ENCODE measurements around the gene ZNF248.
"Not testable (repeated sequence)": the region's sequence is repeated elsewhere in the genome, so short reads cannot be mapped to it uniquely, and the experiment has no call there.

Gene ZNF248

GRCh38 chr10:37765216-37765615 is 92.2 kb downstream of the ZNF248 start:
- no peaks in the 10 kb centered on the region for H3K27me3 ChIP-seq (ENCODE audit: control insufficient read depth, insufficient read depth, low read length)
- no peak overlapping the region for H3K4me3 ChIP-seq (ENCODE audit: low read depth, low read length)
- H3K9ac ChIP-seq (ENCODE audit: low read depth, low read length) = no peak overlapping the region
- no peaks in the 10 kb centered on the region for H3K36me3 ChIP-seq (ENCODE audit: control insufficient read depth, insufficient read depth, low read length)
- peaks cover 9% of the 10 kb centered on the region for H3K9me3 ChIP-seq (ENCODE audit: control insufficient read depth, insufficient read depth, low read length)
- no peaks in the 10 kb centered on the region for H3K4me1 ChIP-seq (ENCODE audit: control insufficient read depth, insufficient read depth, low read length)

GRCh38 chr10:37763132-37763531 is 94.3 kb downstream of the ZNF248 start:
- no peaks in the 10 kb centered on the region for H3K27me3 ChIP-seq (ENCODE audit: control insufficient read depth, insufficient read depth, low read length)
- no peaks in the 10 kb centered on the region for H3K36me3 ChIP-seq (ENCODE audit: control insufficient read depth, insufficient read depth, low read length)
- H3K9ac ChIP-seq (ENCODE audit: low read depth, low read length) = no peak overlapping the region
- H3K4me1 ChIP-seq (ENCODE audit: control insufficient read depth, insufficient read depth, low read length) = no peaks in the 10 kb centered on the region
- no peak overlapping the region for H3K4me3 ChIP-seq (ENCODE audit: low read depth, low read length)
- H3K9me3 ChIP-seq (ENCODE audit: control insufficient read depth, insufficient read depth, low read length) = peaks cover 20% of the 10 kb centered on the region

- H3K9ac ChIP-seq (ENCODE audit: low read depth, low read length) = no peak overlapping the region
- no peaks in the 10 kb centered on the region for H3K27me3 ChIP-seq (ENCODE audit: control insufficient read depth, insufficient read depth, low read length)
- H3K36me3 ChIP-seq (ENCODE audit: control insufficient read depth, insufficient read depth, low read length) = no peaks in the 10 kb centered on the region
- H3K9me3 ChIP-seq (ENCODE audit: control insufficient read depth, insufficient read depth, low read length) = peaks cover 23% of the 10 kb centered on the region
- H3K4me3 ChIP-seq (ENCODE audit: low read depth, low read length) = no peak overlapping the region
- no peaks in the 10 kb centered on the region for H3K4me1 ChIP-seq (ENCODE audit: control insufficient read depth, insufficient read depth, low read length)
These were observed 95.1 kb downstream of the ZNF248 start for GRCh38 chr10:37762287-37762686.

GRCh38 chr10:37760817-37761216 is 96.6 kb downstream of the ZNF248 start:
- Histone ChIP-seq H3K36me3 (ENCODE audit: control insufficient read depth, insufficient read depth, low read length) (no peaks in the 10 kb centered on the region), H3K27me3 (ENCODE audit: control insufficient read depth, insufficient read depth, low read length) (no peaks in the 10 kb centered on the region), H3K4me3 (ENCODE audit: low read depth, low read length) (no peak overlapping the region), H3K9ac (ENCODE audit: low read depth, low read length) (no peak overlapping the region), H3K4me1 (ENCODE audit: control insufficient read depth, insufficient read depth, low read length) (no peaks in the 10 kb centered on the region), H3K9me3 (ENCODE audit: control insufficient read depth, insufficient read depth, low read length) (peaks cover 23% of the 10 kb centered on the region)

GRCh38 chr10:37758074-37758473 is 99.3 kb downstream of the ZNF248 start:
- H3K27me3 ChIP-seq (ENCODE audit: control insufficient read depth, insufficient read depth, low read length) = no peaks in the 10 kb centered on the region
- no peak overlapping the region for H3K4me3 ChIP-seq (ENCODE audit: low read depth, low read length)
- H3K36me3 ChIP-seq (ENCODE audit: control insufficient read depth, insufficient read depth, low read length) = no peaks in the 10 kb centered on the region
- no peaks in the 10 kb centered on the region for H3K4me1 ChIP-seq (ENCODE audit: control insufficient read depth, insufficient read depth, low read length)
- no peak overlapping the region for H3K9ac ChIP-seq (ENCODE audit: low read depth, low read length)
- H3K9me3 ChIP-seq (ENCODE audit: control insufficient read depth, insufficient read depth, low read length) = peaks cover 31% of the 10 kb centered on the region

- no peaks in the 10 kb centered on the region for H3K4me1 ChIP-seq (ENCODE audit: control insufficient read depth, insufficient read depth, low read length)
- H3K9ac ChIP-seq (ENCODE audit: low read depth, low read length) = no peak overlapping the region
- no peak overlapping the region for H3K4me3 ChIP-seq (ENCODE audit: low read depth, low read length)
- H3K9me3 ChIP-seq (ENCODE audit: control insufficient read depth, insufficient read depth, low read length) = peaks cover 36% of the 10 kb centered on the region
- no peaks in the 10 kb centered on the region for H3K36me3 ChIP-seq (ENCODE audit: control insufficient read depth, insufficient read depth, low read length)
- H3K27me3 ChIP-seq (ENCODE audit: control insufficient read depth, insufficient read depth, low read length) = no peaks in the 10 kb centered on the region
These were observed 102.7 kb downstream of the ZNF248 start for GRCh38 chr10:37754538-37755323.

- no peak overlapping the region for H3K9ac ChIP-seq (ENCODE audit: low read depth, low read length)
- H3K27me3 ChIP-seq (ENCODE audit: control insufficient read depth, insufficient read depth, low read length) = no peaks in the 10 kb centered on the region
- peaks cover 26% of the 10 kb centered on the region for H3K9me3 ChIP-seq (ENCODE audit: control insufficient read depth, insufficient read depth, low read length)
- no peaks in the 10 kb centered on the region for H3K36me3 ChIP-seq (ENCODE audit: control insufficient read depth, insufficient read depth, low read length)
- H3K4me1 ChIP-seq (ENCODE audit: control insufficient read depth, insufficient read depth, low read length) = no peaks in the 10 kb centered on the region
- no peak overlapping the region for H3K4me3 ChIP-seq (ENCODE audit: low read depth, low read length)
These were observed 105.0 kb downstream of the ZNF248 start for GRCh38 chr10:37752334-37752875.

GRCh38 chr10:37748170-37748569 is 109.2 kb downstream of the ZNF248 start:
- H3K27me3 ChIP-seq (ENCODE audit: control insufficient read depth, insufficient read depth, low read length) = no peaks in the 10 kb centered on the region
- no peaks in the 10 kb centered on the region for H3K4me1 ChIP-seq (ENCODE audit: control insufficient read depth, insufficient read depth, low read length)
- H3K36me3 ChIP-seq (ENCODE audit: control insufficient read depth, insufficient read depth, low read length) = no peaks in the 10 kb centered on the region
- no peak overlapping the region for H3K4me3 ChIP-seq (ENCODE audit: low read depth, low read length)
- no peak overlapping the region for H3K9ac ChIP-seq (ENCODE audit: low read depth, low read length)
- H3K9me3 ChIP-seq (ENCODE audit: control insufficient read depth, insufficient read depth, low read length) = peaks cover 22% of the 10 kb centered on the region

- no peaks in the 10 kb centered on the region for H3K36me3 ChIP-seq (ENCODE audit: control insufficient read depth, insufficient read depth, low read length)
- H3K9me3 ChIP-seq (ENCODE audit: control insufficient read depth, insufficient read depth, low read length) = peaks cover 16% of the 10 kb centered on the region
These were observed 110.3 kb downstream of the ZNF248 start for GRCh38 chr10:37747081-37747480.

GRCh38 chr10:37741831-37742230 is 115.6 kb downstream of the ZNF248 start:
- peaks cover 20% of the 10 kb centered on the region for H3K9me3 ChIP-seq (ENCODE audit: control insufficient read depth, insufficient read depth, low read length)
- no peaks in the 10 kb centered on the region for H3K36me3 ChIP-seq (ENCODE audit: control insufficient read depth, insufficient read depth, low read length)
- no peaks in the 10 kb centered on the region for H3K4me1 ChIP-seq (ENCODE audit: control insufficient read depth, insufficient read depth, low read length)
- H3K9ac ChIP-seq (ENCODE audit: low read depth, low read length) = no peak overlapping the region
- no peak overlapping the region for H3K4me3 ChIP-seq (ENCODE audit: low read depth, low read length)
- no peaks in the 10 kb centered on the region for H3K27me3 ChIP-seq (ENCODE audit: control insufficient read depth, insufficient read depth, low read length)

More at GRCh38 chr10:37747081-37747480, 110.3 kb downstream of the ZNF248 start:
- H3K9ac ChIP-seq (ENCODE audit: low read depth, low read length) = no peak overlapping the region
- no peaks in the 10 kb centered on the region for H3K4me1 ChIP-seq (ENCODE audit: control insufficient read depth, insufficient read depth, low read length)
- H3K27me3 ChIP-seq (ENCODE audit: control insufficient read depth, insufficient read depth, low read length) = no peaks in the 10 kb centered on the region
- H3K4me3 ChIP-seq (ENCODE audit: low read depth, low read length) = no peak overlapping the region

- Histone ChIP-seq H3K27me3 (ENCODE audit: control insufficient read depth, insufficient read depth, low read length) (no peaks in the 10 kb centered on the region), H3K4me1 (ENCODE audit: control insufficient read depth, insufficient read depth, low read length) (no peaks in the 10 kb centered on the region), H3K4me3 (ENCODE audit: low read depth, low read length) (no peak overlapping the region), H3K36me3 (ENCODE audit: control insufficient read depth, insufficient read depth, low read length) (no peaks in the 10 kb centered on the region), H3K9ac (ENCODE audit: low read depth, low read length) (no peak overlapping the region), H3K9me3 (ENCODE audit: control insufficient read depth, insufficient read depth, low read length) (peaks cover 18% of the 10 kb centered on the region)
These were observed 118.2 kb downstream of the ZNF248 start for GRCh38 chr10:37739181-37739580.

- not testable (repeated sequence) for H3K27me3 ChIP-seq (ENCODE audit: control insufficient read depth, insufficient read depth, low read length); H3K9ac ChIP-seq (ENCODE audit: low read depth, low read length); H3K36me3 ChIP-seq (ENCODE audit: control insufficient read depth, insufficient read depth, low read length); H3K4me3 ChIP-seq (ENCODE audit: low read depth, low read length); H3K4me1 ChIP-seq (ENCODE audit: control insufficient read depth, insufficient read depth, low read length)
- peaks cover 18% of the 10 kb centered on the region for H3K9me3 ChIP-seq (ENCODE audit: control insufficient read depth, insufficient read depth, low read length)
These were observed 119.2 kb downstream of the ZNF248 start for GRCh38 chr10:37738241-37738640.

Data from iPS-15b (cell line).